HL-60 (cell line): ENCODE measurements around the gene TBC1D16.

Experiments used
- DNase-seq, 2 experiments: peaks; one replicate each; pipeline ENCODE4 v3.0.0-alpha.2; 2010 to 2020; ENCODE audit warnings: low read depth in 1 of 2, low spot score in 1 of 2
- H3K27ac ChIP-seq: fragments of 250-450 bp; sonication (Bioruptor Pico); replicated peaks from 2 replicates; pipeline ENCODE4 v1.5.1; 2020; ENCODE audit warnings: mild to moderate bottlenecking, moderate library complexity
- H3K27me3 ChIP-seq: fragments of 250-450 bp; sonication (Bioruptor Pico); 2 replicates; pipeline ENCODE4 v1.5.1; 2021; ENCODE audit warnings: mild to moderate bottlenecking, moderate library complexity; ENCODE audit not compliant: insufficient read depth, poor library complexity, severe bottlenecking
- H3K4me3 ChIP-seq: replicated peaks from 2 replicates; pipeline ENCODE4 v1.5.1; 2011; ENCODE audit warnings: mild to moderate bottlenecking, control low read depth, low read length; ENCODE audit not compliant: insufficient read depth
- CTCF ChIP-seq: IDR thresholded peaks from one replicate; pipeline ENCODE4 v1.5.1; 2011; ENCODE audit warnings: low read length, control low read depth, inconsistent platforms; ENCODE audit not compliant: insufficient read depth
- GABPA ChIP-seq: IDR thresholded peaks from 2 replicates; pipeline ENCODE4 v1.6.1; 2012; ENCODE audit warnings: low read depth
- POLR2AphosphoS5 ChIP-seq: IDR thresholded peaks from 2 replicates; pipeline ENCODE4 v1.6.1; 2012; ENCODE audit warnings: low read depth
- REST ChIP-seq: IDR thresholded peaks from 2 replicates; pipeline ENCODE4 v1.6.1; 2012; ENCODE audit warnings: low read depth; ENCODE audit not compliant: insufficient replicate concordance
- SPI1 ChIP-seq: IDR thresholded peaks from 2 replicates; pipeline ENCODE4 v1.6.1; 2012; ENCODE audit warnings: low read depth, mild to moderate bottlenecking, borderline replicate concordance

TBC1D16 gene

GRCh38 chr17:80067393-80067986, 31.8 kb upstream of the TBC1D16 start:
- Histone ChIP-seq H3K4me3 (no peak overlapping the region), H3K27ac (no peak overlapping the region), H3K27me3 (no peaks in the 10 kb centered on the region)
- TF ChIP-seq SPI1 (no peak), CTCF (no peak), GABPA (no peak), POLR2AphosphoS5 (no peak), REST (no peak)
- DNase-seq, result no peak

DNA sequence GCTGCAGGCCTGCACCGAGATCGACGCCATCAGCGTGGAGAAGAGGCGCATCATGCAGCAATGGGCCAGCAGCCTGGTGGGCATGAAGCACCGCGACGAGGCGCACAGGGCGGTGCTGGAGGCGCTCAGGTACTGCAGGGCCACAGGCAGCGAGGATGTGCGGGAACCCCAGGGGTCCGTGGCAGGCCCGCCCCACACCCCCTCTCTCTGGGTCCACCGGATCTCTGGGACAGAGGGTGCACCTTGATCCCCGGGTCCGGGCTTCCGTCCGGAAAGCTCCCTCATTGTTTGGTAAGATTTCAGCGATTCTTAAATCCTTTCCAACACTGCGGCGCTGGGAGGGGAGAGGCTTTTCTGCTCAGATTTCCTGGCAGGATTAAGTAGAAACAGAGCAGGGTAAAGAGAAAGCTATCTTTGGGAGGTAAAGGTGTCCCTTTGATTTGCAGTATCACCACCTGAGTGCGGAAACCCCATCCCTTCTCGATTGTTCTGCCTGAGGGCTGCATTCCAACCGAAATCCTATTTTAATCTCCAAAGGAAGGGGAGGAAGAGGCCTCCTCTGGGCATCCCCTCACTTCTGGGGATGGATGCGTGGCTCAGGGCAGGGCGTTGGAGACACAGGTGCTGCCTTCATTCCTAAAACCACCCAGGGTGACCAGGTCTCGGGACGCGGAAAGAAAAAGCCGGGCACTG, 30.0 kb upstream of the TBC1D16 start:
- no peak for DNase-seq
- no peak overlapping the region for H3K4me3 ChIP-seq
- peaks cover under 1% of the 10 kb centered on the region for H3K27me3 ChIP-seq
- TF ChIP-seq CTCF (no peak), SPI1 (no peak), REST (no peak), GABPA (no peak)
- no peak overlapping the region for H3K27ac ChIP-seq

GRCh38 chr17:80064696-80065095, 29.0 kb upstream of the TBC1D16 start:
- Histone ChIP-seq H3K27me3 (peaks cover 3% of the 10 kb centered on the region), H3K4me3 (no peak overlapping the region), H3K27ac (no peak overlapping the region)
- no peak for DNase-seq
- no peak for TF ChIP-seq POLR2AphosphoS5
- no peak for TF ChIP-seq CTCF
